Retinal pigment epithelial cell (primary cell): ENCODE results near the gene RGSL1.

ENCODE experiments used
- DNase-seq: peaks from one replicate; pipeline ENCODE4 v3.0.0-alpha.2; 2010; ENCODE audit warnings: low read depth
- H3K4me3 ChIP-seq: 2 replicates; pipeline ENCODE4 v1.5.1; 2011; ENCODE audit warnings: mild to moderate bottlenecking, low read length, control low read depth, moderate library complexity
- TF ChIP-seq, protein P1 (sequence below): conservative IDR thresholded peaks from 2 replicates; pipeline ENCODE4 v1.5.1; 2011; ENCODE audit warnings: low read depth, low read length, control low read depth, inconsistent platforms

The RGSL1 gene

GRCh38 chr1:182488803-182489202 is 38.9 kb downstream of the RGSL1 start:
- no peak for DNase-seq
- no peak overlapping the region for H3K4me3 ChIP-seq
- TF ChIP-seq, protein P1, sequence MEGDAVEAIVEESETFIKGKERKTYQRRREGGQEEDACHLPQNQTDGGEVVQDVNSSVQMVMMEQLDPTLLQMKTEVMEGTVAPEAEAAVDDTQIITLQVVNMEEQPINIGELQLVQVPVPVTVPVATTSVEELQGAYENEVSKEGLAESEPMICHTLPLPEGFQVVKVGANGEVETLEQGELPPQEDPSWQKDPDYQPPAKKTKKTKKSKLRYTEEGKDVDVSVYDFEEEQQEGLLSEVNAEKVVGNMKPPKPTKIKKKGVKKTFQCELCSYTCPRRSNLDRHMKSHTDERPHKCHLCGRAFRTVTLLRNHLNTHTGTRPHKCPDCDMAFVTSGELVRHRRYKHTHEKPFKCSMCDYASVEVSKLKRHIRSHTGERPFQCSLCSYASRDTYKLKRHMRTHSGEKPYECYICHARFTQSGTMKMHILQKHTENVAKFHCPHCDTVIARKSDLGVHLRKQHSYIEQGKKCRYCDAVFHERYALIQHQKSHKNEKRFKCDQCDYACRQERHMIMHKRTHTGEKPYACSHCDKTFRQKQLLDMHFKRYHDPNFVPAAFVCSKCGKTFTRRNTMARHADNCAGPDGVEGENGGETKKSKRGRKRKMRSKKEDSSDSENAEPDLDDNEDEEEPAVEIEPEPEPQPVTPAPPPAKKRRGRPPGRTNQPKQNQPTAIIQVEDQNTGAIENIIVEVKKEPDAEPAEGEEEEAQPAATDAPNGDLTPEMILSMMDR: no peak

DNA sequence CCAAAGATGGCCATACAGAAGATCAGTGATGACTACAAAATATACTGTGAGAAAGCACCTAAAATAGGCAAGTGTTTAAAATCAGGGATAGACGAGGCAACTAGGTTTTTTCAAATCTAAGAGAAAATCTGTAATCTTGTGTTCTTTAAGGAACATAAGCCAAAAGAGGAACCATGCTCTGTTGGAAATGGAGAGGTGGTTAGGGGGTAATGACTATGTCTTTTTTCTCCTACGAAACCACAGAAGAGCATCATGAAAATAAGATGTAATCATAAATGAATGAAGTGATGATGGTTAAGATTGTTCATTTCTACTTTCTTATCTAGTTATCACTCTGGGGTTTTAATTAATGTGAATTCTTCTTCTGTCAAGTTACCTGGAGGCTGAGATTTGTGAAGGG is 43.1 kb downstream of the RGSL1 start:
- TF ChIP-seq, protein P1: no peak
- no peak for DNase-seq
- no peak overlapping the region for H3K4me3 ChIP-seq

DNA sequence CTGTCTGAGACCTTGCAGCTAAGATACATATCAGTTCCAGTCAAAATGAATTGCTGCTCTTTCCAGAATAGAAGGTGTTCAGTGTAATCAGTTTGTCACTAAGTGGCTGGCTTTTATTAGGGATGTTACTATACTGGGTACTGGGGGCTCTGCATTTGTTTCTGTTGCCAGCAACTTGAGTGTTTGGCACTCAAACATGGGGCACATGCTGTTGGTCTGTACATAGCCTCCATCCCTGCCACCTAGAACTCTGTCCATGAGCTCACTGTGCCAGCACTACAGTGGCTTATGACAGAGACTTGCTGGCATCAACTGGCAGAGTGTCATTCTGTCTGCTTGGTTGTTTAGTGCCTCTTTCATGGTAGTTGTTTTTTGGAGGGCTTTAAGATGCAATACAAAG is 45.1 kb downstream of the RGSL1 start:
- DNase-seq: no peak
- no peak overlapping the region for H3K4me3 ChIP-seq
- TF ChIP-seq, protein P1: no peak

DNA sequence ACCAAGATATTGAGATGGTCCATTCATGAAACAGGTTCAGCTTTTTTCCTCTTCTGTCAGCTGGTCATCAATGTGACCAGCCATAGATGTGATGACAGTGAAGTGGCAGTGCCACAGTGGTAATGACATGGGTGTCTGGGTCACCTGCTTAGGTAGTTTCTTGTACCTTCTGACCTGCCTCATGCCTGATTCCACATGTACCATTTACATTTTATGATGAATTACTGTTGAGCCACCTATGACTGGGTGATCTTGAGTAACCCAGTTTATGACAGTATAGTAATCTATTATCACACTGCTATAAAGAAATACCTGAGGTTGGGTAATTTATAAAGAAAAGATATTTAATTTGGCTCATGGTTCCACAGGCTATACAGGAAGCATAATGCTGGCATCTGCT is 45.7 kb downstream of the RGSL1 start:
- DNase-seq: no peak
- TF ChIP-seq, protein P1: no peak
- no peak overlapping the region for H3K4me3 ChIP-seq

GRCh38 chr1:182507685-182508084 is 57.7 kb downstream of the RGSL1 start:
- no peak for DNase-seq
- TF ChIP-seq, protein P1: no peak
- no peak overlapping the region for H3K4me3 ChIP-seq

DNA sequence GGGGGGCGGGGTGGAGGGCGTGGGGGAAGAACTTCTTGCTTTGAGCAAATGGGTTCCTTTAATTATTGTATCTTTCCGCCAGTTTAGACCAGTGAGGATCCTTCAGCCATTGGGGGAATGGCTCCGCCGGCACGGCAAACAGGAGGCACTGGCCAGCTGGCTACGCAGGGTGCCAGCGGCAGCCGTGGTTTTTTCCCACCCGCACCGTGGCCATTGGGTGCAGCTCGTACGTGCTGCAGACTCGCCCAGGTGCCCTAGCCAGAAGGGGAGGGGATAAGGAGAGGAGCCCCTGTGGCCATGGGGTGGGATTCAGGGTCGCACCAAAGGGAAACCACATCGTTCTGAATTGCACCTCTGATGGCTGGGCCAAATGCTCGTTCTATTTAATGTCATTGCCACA is 65.6 kb downstream of the RGSL1 start:
- TF ChIP-seq, protein P1: no peak
- no peak for DNase-seq
- H3K4me3 ChIP-seq: no peak overlapping the region

DNA sequence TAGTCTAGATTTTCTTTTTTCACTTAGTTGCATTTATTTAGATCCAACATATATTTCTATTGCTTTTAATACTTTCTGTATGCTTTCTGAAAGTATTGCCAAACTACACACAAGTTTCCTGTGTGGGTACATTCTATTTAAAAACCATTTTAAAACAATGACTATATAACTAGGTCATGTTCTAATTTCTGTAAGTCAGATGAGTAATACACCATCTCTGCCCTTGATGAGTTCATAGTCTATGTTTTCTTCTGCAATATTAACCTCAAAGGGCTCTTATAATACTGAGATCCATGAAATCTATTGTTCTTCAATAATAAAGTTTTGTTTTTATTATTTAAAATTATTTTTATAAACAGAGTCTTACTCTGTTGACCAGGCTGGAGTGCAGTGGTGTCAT is 70.8 kb downstream of the RGSL1 start:
- no peak overlapping the region for H3K4me3 ChIP-seq
- TF ChIP-seq, protein P1: no peak
- DNase-seq: no peak
